Lower leg skin (tissue), 3 donors: ENCODE results near the gene G6PC1.

Source experiments
- POLR2A ChIP-seq, 2 donors: fragments of 450-650 bp; IDR thresholded peaks; one replicate each; pipeline ENCODE4 v1.6.1; 2016 to 2017; ENCODE audit warnings: antibody characterized with exemption in 2 of 2, mild to moderate bottlenecking in 1 of 2, moderate library complexity in 1 of 2
- TF ChIP-seq, protein P1 (sequence below), 3 donors: fragments of 450-650 bp; IDR thresholded peaks; one replicate each; pipeline ENCODE4 v1.5.1; 2016; ENCODE audit warnings: antibody characterized with exemption in 3 of 3, mild to moderate bottlenecking in 3 of 3, moderate library complexity in 2 of 3

DNA sequence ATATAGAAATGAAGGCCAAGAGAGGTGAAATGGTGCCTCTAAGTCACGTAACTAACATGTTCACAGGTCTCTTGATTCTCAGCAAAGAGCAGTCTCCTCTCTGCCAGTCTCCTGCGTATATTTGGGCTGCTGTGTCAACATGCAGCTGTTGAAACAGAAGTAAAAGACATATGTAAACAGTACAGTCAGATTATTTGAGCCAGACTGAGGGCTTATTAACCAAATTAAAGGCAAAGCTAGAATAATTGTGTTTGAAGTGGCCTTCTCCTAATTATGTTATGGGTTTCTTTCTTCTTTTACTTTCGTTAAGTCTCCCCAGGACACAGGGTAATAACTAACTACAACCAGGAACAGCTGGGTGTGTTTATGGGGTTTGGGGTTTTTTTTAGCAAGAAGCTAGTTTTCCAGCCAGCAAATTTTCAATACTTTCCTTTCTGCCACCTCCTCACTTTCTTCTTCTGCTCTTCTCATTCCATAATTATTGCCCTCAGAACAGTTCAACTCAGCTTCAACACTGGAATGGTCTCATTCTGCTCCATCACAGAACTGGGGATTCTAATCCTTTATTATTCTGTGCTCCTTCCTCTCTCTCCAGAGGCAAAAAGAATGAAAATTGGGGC is 18.4 kb downstream of the G6PC1 start:
- TF ChIP-seq, protein P1, sequence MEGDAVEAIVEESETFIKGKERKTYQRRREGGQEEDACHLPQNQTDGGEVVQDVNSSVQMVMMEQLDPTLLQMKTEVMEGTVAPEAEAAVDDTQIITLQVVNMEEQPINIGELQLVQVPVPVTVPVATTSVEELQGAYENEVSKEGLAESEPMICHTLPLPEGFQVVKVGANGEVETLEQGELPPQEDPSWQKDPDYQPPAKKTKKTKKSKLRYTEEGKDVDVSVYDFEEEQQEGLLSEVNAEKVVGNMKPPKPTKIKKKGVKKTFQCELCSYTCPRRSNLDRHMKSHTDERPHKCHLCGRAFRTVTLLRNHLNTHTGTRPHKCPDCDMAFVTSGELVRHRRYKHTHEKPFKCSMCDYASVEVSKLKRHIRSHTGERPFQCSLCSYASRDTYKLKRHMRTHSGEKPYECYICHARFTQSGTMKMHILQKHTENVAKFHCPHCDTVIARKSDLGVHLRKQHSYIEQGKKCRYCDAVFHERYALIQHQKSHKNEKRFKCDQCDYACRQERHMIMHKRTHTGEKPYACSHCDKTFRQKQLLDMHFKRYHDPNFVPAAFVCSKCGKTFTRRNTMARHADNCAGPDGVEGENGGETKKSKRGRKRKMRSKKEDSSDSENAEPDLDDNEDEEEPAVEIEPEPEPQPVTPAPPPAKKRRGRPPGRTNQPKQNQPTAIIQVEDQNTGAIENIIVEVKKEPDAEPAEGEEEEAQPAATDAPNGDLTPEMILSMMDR (IDR thresholded peaks at IDR 0.05) = no peak
- no peak for TF ChIP-seq POLR2A (IDR thresholded peaks at IDR 0.05)
